ENCODE results near the gene CDK5RAP3.

DNA sequence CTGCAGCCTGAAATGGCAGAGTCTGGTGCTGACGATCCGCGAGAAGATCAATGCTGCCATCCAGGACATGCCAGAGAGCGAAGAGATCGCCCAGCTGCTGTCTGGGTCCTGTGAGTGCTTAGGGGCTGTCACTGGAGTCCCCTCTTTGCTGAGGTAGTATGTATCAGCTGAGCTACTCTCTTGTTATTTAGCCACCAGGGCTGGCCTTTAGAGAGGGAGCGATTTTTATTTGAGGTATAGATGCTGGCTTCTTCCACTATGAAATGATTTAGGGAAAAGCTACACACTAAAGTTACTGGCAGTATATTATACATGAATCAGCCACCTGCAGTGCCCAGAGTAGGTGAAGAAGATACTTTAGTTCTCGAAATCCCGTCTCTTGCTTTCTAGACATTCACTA, 2.6 kb downstream of the CDK5RAP3 start:
- TF ChIP-seq, protein P1, sequence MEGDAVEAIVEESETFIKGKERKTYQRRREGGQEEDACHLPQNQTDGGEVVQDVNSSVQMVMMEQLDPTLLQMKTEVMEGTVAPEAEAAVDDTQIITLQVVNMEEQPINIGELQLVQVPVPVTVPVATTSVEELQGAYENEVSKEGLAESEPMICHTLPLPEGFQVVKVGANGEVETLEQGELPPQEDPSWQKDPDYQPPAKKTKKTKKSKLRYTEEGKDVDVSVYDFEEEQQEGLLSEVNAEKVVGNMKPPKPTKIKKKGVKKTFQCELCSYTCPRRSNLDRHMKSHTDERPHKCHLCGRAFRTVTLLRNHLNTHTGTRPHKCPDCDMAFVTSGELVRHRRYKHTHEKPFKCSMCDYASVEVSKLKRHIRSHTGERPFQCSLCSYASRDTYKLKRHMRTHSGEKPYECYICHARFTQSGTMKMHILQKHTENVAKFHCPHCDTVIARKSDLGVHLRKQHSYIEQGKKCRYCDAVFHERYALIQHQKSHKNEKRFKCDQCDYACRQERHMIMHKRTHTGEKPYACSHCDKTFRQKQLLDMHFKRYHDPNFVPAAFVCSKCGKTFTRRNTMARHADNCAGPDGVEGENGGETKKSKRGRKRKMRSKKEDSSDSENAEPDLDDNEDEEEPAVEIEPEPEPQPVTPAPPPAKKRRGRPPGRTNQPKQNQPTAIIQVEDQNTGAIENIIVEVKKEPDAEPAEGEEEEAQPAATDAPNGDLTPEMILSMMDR (IDR thresholded peaks at IDR 0.05) = no peak
- TF ChIP-seq POLR2A (IDR thresholded peaks at IDR 0.05) = no peak
